HG02763 (cell line): ENCODE measurements around the gene BCHE.
"Not testable (repeated sequence)": the region's sequence is repeated elsewhere in the genome, so short reads cannot be mapped to it uniquely, and the experiment has no call there.

Experiments
- ATAC-seq: cut with Tn5 transposase; IDR thresholded peaks from one replicate; pipeline ENCODE4 v1.9.1; 2021; ENCODE audit warnings: mild to moderate bottlenecking, moderate library complexity; ENCODE audit not compliant: unreplicated experiment

Gene BCHE

DNA sequence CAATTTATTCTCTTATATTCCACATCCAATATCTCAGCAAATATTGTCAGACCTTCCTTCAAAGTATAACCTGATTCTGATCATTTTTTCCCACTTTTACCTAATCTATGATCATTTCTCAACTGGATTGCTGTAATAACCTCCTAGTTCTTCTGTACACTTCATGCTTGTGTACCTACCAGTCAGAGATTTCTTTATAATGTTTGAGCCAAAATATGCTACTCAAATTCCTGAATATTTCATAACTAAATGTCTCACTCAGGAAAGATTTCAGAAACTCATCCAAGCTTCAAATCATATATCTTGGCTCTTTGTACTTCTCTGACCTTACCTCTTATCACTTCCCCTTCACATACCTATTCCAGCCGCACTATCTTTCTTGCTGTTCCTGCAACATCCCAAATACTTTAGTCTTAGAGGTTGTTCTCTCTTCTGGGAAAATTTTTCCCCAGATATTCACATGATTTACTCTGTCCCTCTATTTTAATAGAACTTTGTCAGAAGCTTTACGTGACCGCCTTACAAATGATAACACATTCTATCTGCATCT lies 20.0 kb downstream of the BCHE start:
- ATAC-seq, result no peak

DNA sequence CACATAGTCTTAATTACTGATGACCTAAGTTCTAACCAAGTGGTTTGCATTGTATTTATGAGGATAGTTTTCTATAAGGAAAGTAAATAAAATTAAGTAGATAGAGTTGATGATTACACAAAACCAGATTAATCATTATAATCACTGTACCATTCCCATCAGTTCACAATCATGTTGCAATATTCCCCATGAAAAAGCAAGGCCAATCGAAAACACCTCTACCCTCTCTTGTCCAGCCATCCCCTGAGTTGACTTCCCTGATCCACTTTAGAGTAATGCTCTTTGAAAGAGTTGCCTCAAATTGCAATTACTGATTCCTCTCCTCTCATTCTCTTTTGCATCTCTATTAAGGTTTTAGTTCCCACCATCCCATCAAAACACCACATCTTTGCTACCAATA lies 21.0 kb downstream of the BCHE start:
- no peak for ATAC-seq

DNA sequence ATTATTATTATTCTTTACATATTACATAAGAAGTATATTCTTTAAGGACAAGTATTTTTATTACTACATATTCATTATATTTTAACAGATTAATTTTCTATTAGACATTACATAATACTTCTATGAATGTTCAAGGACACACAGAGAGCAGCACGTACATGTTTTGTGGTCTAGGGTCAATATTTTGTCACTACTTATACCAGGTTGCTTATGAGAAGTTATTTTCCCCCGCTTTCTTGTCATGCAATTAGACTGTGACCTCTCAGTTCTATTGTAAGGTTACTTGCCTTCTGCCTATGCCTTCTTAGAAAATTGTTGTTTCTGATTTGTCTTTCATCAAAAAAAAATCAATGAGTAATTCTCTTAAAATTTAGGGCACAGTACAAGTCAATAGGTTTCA lies 21.5 kb downstream of the BCHE start:
- no peak for ATAC-seq

DNA sequence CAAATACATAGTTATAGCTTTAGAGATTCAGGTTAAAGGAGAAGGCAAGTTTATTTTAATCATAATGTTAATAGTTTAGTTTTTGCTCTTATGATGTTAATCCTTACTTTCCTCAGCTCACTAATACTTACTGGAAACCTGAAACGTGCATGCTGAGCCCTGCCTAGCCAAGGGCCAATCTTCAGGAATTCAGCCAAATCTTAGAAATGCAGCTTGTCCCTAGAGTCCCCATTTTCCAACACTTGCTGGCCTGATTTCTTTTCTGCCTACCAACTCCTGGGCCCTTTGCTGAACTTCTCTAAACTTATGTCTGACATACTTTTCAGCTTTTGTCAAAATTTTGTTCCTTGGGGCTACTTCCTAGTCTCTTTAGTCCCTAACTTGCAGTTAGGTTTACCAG lies 22.8 kb downstream of the BCHE start:
- ATAC-seq, result no peak

DNA sequence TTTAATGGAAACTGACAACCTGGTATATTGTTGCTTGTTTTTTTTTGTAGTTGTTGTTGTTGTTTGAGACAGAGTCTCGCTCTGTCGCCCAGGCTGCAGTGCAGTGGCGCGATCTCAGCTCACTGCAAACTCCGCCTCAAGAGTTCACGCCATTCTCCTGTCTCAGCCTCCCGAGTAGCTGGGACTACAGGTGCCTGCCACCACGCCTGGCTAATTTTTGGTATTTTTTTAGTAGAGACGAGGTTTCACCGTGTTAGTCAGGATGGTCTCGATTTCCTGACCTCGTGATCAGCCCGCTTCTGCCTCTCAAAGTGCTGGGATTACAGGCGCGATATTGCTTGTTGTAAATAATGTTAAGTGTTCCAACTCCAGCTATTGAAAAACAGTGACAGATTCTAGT lies 29.3 kb downstream of the BCHE start:
- not testable (repeated sequence) for ATAC-seq

DNA sequence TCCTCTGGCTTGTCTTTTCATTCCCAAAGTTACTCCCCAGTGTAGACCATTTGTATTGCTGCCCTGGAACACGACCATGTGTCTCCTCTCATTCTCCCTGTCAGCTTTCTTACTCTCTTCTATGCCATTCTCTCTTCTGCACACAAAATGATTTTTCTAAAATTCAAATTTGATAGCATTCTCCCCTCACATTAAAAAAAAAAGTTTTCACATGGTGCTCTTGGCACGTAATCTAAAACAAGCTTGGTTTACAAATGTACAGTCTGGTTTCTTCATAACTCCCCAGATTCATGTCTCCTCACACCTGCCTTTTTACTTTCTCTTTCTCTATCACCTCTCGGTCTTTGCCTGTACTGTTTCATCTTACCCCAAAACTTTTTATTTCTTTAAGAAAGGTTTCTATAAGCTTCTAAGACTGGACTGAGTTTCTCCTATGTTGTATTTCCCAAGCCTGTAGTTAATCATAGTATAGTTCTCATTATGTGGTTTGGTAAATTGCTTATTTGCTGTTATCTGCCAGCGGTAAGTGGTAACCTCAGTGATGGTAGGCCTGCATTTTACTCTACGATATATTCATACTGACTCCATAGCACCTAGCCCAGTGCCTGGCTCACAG lies 31.2 kb downstream of the BCHE start:
- ATAC-seq, result no peak

DNA sequence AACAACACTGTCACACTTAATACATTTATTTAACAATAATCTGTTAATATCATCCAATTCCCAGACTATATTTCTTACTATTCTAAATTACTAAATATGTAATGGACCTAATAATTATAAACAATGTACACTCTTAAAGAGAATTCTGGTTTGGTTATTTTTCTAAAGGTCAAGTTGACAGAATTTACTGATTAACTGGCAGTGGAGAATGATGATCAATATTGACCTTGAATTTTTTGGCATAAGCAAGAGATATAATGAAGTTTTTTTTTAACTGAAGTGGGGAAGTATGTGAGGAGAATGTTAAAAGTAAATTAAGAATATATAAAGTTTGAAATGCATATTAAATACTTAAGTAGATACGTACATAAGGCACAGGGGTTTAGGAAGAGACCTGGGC lies 33.8 kb downstream of the BCHE start:
- no peak for ATAC-seq

DNA sequence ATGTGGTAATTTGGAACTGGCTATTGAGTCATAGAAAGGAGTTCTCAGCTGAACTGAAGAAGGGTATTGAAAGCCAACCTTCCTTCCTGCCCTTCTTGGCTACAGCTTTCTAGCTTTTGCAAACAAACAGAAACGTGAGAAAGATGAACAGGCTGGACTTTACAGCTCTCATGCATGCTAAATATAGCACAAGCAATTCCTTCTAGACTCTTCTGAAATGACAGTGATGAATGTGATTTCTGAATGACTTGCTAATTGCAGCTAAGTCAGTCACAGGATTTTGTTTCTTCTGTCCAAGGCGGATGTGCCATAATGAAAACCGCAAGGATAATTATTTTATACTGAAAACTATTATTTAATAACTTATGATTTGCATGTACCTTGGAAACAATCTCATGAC lies 36.3 kb downstream of the BCHE start:
- no peak for ATAC-seq

DNA sequence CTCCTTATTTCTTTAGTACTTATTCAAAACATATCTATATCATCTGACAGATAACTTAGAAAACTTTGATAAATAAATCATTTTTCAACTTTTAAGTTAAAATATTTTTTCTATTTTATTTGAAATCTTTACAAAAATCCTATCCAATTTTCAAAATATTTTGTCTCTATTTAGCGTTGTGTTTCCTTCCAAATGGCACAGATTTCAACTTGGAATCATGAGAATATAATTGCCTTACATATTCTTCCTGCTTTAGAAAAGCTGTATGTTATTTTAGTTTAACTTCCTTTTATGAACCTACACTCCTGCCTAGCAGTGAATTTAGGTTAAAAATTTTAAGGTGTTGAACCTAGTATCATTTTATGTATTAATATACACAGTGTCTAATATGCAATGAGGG lies 38.2 kb downstream of the BCHE start:
- no peak for ATAC-seq

DNA sequence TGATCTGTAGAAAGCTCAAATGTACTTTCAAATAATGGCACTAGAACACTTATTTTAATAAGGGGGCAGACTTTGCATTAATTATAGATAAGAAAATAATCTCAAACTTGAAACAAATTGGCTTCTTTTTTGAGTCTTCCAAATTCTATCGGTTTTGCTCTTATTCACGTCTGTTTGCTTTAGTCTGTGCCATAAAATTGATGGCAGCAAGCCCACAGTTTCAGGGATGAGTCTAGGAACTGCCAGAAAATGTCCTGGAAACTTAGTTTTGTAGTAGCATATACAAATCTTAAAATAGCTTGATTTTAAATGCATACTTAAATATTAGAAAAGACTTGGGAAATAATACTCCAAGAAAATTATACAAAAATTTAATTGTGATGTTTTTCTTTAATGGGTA lies 39.7 kb downstream of the BCHE start:
- no peak for ATAC-seq

DNA sequence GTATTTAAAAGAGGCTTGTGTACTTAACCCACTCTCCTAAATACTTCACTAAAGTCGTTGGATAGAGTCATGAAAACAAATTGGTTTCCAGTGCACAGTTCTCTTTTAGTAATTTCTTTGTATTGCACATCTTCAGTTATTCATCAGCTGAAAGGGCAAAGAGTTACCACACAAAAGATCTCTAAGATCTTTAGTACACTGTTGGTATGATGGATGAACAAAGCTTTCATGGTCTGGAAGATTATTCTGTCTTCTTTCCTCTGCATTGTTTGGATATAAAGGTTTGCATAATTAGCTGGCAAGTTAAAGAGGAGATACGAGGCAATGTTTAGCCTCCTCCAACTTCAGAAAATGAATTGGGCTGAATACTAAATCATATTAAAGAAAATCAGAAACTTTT lies 40.5 kb downstream of the BCHE start:
- no peak for ATAC-seq

DNA sequence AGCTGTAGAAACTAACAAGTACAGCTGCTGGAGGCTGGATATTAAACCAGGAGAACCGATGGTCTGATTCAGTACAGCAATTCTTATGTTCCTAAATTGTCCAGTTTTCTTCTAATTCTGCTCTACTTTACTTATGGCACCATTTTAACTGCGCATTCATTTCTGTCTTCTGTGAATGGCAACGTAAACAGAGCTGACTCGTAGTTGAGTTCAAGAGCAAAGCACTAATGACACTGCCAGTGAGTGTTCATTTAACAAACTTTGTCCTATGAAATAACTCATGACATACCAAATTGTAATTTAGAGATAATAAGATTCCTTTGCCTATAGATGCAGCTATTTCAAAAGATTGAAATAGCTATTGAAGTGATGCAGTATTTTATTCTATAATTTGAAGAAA lies 48.7 kb downstream of the BCHE start:
- ATAC-seq, result no peak

DNA sequence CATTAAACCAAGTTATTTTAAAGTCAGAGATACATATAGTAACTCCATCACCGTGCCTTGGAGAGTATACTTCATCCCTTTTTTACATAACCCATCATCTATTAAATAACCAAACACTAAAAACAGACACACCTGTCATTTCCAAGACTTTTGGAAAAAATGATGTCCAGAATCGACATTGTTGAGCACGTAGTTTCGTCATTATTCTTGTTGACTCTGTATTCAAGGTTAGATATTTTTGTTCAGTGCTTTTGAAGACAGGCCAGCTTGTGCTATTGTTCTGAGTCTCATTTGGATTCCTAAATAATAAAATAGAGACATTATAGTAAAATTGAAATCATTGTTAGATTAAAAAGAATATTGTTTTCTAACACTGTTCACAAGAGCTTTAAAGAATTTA lies 51.2 kb downstream of the BCHE start:
- no peak for ATAC-seq

DNA sequence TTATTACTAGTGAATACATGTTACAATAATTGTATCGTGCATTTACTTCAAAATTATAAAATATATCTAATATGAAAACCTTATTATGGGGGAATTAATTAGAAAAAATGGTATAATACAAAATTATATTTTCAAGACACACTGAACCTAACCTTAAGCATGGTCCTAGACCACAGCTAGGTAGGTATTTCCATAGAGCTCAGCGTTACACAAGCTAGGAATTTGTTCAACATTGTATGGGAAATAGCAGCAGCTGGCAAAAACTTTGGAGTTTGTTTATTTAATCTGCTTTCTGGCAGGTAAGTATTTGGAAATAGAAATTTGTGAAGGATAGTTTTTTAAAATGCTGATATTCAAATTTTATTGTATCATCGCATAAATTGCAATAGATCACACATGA lies 52.9 kb downstream of the BCHE start:
- no peak for ATAC-seq

DNA sequence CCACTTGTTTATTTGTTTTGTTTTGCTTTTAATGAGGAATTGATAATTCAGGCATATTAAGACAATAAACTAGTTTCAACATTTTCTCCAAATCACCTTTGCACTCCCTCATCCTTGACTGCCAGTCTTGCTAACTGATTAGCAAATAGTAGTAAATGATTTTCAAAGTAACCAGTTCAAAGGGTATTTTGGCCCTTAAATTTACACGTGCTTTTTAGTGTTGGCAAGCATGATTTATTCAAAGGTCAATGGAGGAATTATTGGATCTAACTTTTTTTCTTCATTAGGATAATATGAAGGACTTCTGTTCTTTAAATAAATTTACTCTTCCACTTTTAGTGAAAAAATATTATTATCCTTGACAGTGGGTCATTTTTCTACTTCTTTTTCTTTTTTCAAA lies 53.8 kb downstream of the BCHE start:
- ATAC-seq, result no peak

DNA sequence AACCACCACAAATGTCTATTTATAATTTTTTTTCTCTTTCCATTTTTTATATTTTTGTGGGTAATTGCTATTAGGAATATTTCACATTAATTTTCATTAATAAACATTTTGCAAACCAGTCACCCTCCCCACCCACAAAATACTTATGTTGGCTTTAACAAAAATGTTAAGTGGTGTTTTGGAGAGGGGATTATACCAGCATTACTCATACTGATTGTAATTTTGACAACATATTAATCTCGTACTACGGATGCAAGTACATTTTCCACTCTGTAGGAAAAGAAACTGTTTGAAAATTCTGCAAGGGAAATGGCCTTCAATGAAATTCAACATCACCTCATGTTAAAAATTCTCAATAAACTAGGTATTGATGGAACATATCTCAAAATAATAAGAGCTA lies 58.3 kb downstream of the BCHE start:
- ATAC-seq, result no peak

DNA sequence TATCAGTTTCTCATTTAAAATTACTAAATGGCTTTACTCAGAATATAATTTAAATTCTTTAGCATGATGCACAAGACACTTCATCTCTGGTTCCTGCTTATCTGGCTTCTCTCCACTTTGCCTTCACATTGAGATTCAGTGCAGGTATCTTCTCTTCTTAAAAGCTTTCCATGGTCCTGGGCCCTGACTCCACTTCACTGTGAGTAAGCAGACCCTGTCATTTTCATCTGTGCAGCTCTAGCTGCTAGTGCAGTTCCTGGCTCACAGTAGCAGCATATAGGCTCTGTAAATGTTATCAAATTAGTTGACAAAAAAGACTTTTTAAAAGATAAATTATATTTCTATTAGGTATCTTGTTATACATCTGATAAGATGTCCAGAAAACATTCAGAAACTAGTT lies 58.8 kb downstream of the BCHE start:
- no peak for ATAC-seq

DNA sequence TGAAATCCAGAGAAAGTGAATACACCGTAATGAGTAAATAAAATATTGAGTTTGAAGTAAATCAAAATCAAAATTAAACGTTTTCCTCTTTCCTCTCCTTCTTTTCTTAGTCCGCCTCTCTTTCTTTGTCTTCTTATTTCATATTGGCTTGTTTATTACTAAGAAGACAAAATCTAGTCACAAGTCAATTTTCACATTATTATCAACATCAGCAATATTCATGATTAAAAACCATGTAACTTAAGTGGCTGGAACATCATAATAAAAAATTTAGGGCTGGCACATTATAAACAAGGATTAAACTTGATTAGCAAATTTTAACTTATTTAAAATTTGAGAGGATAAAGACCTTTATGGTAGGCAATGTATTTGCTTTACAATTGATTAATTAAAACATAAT lies 61.4 kb downstream of the BCHE start:
- no peak for ATAC-seq

DNA sequence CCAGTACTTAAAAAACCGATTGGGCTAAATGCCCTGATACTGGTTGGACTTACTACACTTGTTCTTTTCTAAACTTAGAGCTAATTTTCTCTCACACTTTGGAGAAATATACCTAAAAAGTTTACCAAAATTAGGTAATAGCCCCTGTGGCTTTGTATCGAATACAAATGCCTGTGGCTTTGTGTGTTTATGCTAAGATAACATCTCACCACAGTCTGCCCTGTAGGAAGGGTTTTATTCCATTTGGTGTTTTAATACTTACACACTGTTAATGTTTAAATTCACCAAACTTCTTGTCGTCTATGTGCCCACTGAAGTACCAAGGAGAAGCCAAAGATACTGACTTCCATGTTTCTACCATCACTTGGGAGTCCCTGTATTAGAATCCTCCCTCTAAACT lies 66.4 kb downstream of the BCHE start:
- ATAC-seq, result no peak

DNA sequence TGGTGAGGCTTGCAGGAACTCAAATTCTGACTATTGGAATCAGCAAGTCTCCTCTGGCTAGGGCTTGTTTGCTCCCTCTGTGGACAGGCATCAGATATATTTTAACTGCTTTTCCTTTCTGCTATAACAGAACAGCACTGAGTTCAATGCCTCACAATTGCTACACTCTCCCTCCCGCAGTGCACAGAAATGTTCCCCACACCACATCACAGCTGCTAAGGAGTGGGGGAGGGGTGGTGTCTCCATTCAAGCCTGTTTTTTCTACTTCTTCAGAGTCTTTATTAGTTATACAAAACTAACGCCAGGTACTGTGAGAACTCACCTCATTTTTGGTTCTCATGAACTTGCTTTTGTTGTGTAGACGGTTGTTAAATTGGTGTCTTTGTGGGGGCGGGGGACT lies 68.5 kb downstream of the BCHE start:
- ATAC-seq, result no peak

DNA sequence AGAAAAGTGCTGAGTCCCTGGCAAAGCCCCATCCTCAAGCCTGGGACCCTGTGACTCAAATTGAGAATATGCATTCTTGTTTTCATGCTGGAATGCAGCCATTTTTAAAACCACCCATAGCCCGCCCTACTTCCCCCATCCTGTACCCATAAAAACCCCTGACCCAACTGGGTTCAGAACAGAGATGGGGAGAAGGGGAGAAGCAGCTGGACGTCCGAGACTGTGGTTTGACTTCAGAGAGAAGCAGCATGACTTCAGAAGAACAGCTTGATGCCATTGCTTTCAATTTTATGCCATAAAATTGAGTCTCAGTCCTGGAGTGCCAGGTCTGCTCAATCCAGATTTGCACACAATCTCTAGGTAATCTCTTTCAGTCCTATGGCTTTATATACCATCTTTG lies 78.2 kb downstream of the BCHE start:
- ATAC-seq, result no peak

DNA sequence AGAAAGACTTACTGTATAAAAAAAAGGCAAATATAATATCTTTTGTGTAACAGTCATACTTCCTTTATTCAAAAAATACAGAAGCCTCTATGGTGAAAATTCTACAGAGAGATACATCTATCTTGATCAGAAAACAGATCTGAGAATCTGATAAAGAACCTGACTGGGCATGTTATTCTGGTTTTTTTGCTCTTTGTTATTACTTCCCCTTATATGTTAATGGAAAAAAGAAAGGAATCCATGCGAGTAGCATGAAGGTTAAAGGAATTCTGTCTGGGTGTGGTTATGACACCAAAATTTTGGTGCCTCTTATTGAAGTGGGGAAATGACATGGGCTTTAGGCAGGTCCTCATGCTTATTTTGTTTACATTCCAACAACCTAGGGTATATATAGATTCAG lies 81.7 kb downstream of the BCHE start:
- ATAC-seq, result no peak

DNA sequence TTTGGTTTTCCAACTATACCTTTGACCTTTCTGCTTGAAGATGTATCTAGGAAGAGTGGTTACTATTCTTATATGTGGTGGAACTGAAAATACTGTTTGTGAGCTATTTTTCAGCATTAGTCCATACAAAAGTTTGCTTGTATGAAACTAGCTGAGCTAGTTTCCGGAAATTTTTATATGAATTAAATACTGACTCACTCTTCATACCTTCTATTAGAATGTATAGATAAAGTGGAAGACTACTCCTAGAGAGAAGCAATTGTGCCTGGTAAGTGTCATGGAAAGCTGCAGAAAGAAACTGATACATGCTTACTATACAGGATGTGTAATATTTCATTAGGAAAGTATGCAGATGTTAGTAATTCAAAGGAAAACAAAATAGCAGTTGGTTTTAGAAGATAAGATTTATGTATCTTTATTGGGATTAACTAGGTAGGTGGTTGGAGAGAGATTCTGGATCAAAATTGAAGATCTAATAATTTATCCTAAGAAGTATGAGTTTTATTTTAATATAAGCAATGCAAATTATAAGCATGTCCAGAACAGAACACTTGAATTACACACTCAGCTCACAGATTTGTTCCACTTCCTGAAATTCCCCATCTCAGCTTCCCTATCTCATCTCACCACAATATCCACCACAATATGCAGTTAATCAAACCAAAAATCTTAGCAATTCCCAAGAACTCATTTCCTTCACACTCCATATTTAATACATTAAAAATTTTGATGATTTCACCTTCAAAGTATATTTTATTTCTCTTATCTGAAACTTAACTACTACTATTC lies 82.8 kb downstream of the BCHE start:
- no peak for ATAC-seq
